Prostate gland (tissue), 2 donors: ENCODE data around the gene CMSS1. TPM values are rescaled to one million over a fixed set of nuclear protein-coding genes. Genes with fewer than 3 reads are reported as not detected.

Experiments used
- DNase-seq: peaks from one replicate; pipeline ENCODE4 v3.0.0-alpha.2; 2019; ENCODE audit warnings: low spot score
- H3K27ac ChIP-seq, 2 donors: fragments of 200-600 bp; sonication (generic); 2 replicates each; pipeline ENCODE4 v1.5.1; 2017 to 2019
- H3K27me3 ChIP-seq: fragments of 200-600 bp; sonication (generic); replicated peaks from 2 replicates; pipeline ENCODE4 v1.5.1; 2019; ENCODE audit not compliant: insufficient read depth
- H3K36me3 ChIP-seq, 2 donors: fragments of 200-600 bp; sonication (generic); 1 replicate in 1 of 2; 2 replicates in 1 of 2; pipeline versions ENCODE4 v1.5.1 to v1.8.1; 2017 to 2019
- H3K4me1 ChIP-seq: fragments of 200-600 bp; sonication (generic); replicated peaks from 2 replicates; pipeline ENCODE4 v1.5.1; 2019
- H3K4me3 ChIP-seq, 2 donors: fragments of 200-600 bp; sonication (generic); 2 replicates each; pipeline ENCODE4 v1.5.1; 2017 to 2019
- H3K9me3 ChIP-seq: fragments of 200-600 bp; sonication (generic); 2 replicates; pipeline ENCODE4 v1.5.1; 2017
- CTCF ChIP-seq, 4 experiments: fragments of 200-600 bp in 2 of 4; fragments of 450-650 bp in 2 of 4; sonication (generic) in 2 of 4; IDR thresholded peaks; 1 replicate in 3 of 4; 2 replicates in 1 of 4; pipeline ENCODE4 v1.5.1; 2016 to 2019; ENCODE audit warnings: antibody characterized with exemption in 4 of 4, mild to moderate bottlenecking in 2 of 4, moderate library complexity in 2 of 4
- POLR2A ChIP-seq: fragments of 450-650 bp; IDR thresholded peaks from one replicate; pipeline ENCODE4 v1.6.1; 2016; ENCODE audit warnings: antibody characterized with exemption, mild to moderate bottlenecking
- POLR2AphosphoS5 ChIP-seq: sonication (generic); formaldehyde crosslinking; IDR thresholded peaks from one replicate; pipeline ENCODE4 v1.6.1; 2017; ENCODE audit warnings: antibody characterized with exemption
- WGBS: methylation state at CpG from one replicate; pipeline ENCODE4 v1.1.5; 2018; 5-methylcytosine and 5-hydroxymethylcytosine counted together
- intact Hi-C: fragments of 100-400 bp; cut with DNase I; formaldehyde crosslinking; loops from one replicate; pipeline ENCODE4 v1.14.2; 2022
- total RNA-seq, 2 donors: library from RNA; depleted of rRNA; stranded (reverse); fragments of >200 nt; gene quantifications; one replicate each; pipeline ENCODE4 v1.1.0, GENCODE V29; 2016

CMSS1 gene
- total RNA-seq, 2 donors from 2014 or later: 10.2 to 13.6 TPM

GRCh38 chr3:100108464-100109079 lies 290.9 kb downstream of the CMSS1 start:
- H3K27ac ChIP-seq: no peak overlapping the region
- H3K27me3 ChIP-seq: no peaks in the 10 kb centered on the region
- intact Hi-C loops: no loop called here
- 76% methylated on average over 7 of the region's 7 CpGs for WGBS
- no peak overlapping the region for H3K4me3 ChIP-seq
- no peaks in the 10 kb centered on the region for H3K36me3 ChIP-seq
- no peaks in the 10 kb centered on the region for H3K9me3 ChIP-seq
- peaks cover 5% of the 10 kb centered on the region for H3K4me1 ChIP-seq
- no peak for DNase-seq
- TF ChIP-seq POLR2AphosphoS5 (no peak), POLR2A (no peak), CTCF (IDR thresholded peaks at IDR 0.05) (no peak)

GRCh38 chr3:100110162-100110561 lies 292.5 kb downstream of the CMSS1 start:
- TF ChIP-seq CTCF (IDR thresholded peaks at IDR 0.05): no peak
- no peak for TF ChIP-seq POLR2A
- no peak for TF ChIP-seq POLR2AphosphoS5
- no peaks in the 10 kb centered on the region for H3K4me1 ChIP-seq
- intact Hi-C loops: loop anchor here (5.0 kb wide), 1 partner anchor 42 kb away; no protein-coding TSS in a partner anchor
- H3K36me3 ChIP-seq: no peaks in the 10 kb centered on the region
- no peaks in the 10 kb centered on the region for H3K9me3 ChIP-seq
- DNase-seq: no peak
- no peak overlapping the region for H3K27ac ChIP-seq
- H3K27me3 ChIP-seq: no peaks in the 10 kb centered on the region
- 69% methylated on average over 1 of the region's 1 CpG for WGBS
- H3K4me3 ChIP-seq: no peak overlapping the region

GRCh38 chr3:100111728-100112127 lies 294.1 kb downstream of the CMSS1 start:
- DNase-seq: no peak
- Histone ChIP-seq H3K4me1 (no peaks in the 10 kb centered on the region), H3K9me3 (no peaks in the 10 kb centered on the region), H3K4me3 (no peak overlapping the region), H3K27ac (no peak overlapping the region), H3K27me3 (no peaks in the 10 kb centered on the region), H3K36me3 (no peaks in the 10 kb centered on the region)
- 54% methylated on average over 1 of the region's 1 CpG for WGBS
- TF ChIP-seq POLR2AphosphoS5: no peak
- intact Hi-C loops: loop anchor here (5.0 kb wide), 1 partner anchor 41 kb away; no protein-coding TSS in a partner anchor

GRCh38 chr3:100113723-100114412 lies 296.2 kb downstream of the CMSS1 start:
- no peak overlapping the region for H3K4me3 ChIP-seq
- 97% methylated on average over 7 of the region's 7 CpGs for WGBS
- TF ChIP-seq POLR2A: no peak
- no peak for TF ChIP-seq POLR2AphosphoS5
- TF ChIP-seq CTCF (IDR thresholded peaks at IDR 0.05): no peak
- no peaks in the 10 kb centered on the region for H3K9me3 ChIP-seq
- no peaks in the 10 kb centered on the region for H3K4me1 ChIP-seq
- H3K27me3 ChIP-seq: no peaks in the 10 kb centered on the region
- no peaks in the 10 kb centered on the region for H3K36me3 ChIP-seq
- no peak for DNase-seq
- intact Hi-C loops: loop anchor here (5.0 kb wide), 1 partner anchor 38 kb away; no protein-coding TSS in a partner anchor
- H3K27ac ChIP-seq: no peak overlapping the region

- WGBS: 68% methylated on average over 7 of the region's 7 CpGs
- no peaks in the 10 kb centered on the region for H3K36me3 ChIP-seq
- no peak within 1 kb of the TSS for H3K4me3 ChIP-seq
Observed at GRCh38 chr3:100114413-100115030, 296.9 kb downstream of the CMSS1 start, which contains the start of gene FILIP1L. TSS of gene FILIP1L (minus strand) at chr3:100114501.

More at GRCh38 chr3:100114413-100115030, 296.9 kb downstream of the CMSS1 start, which contains the start of gene FILIP1L:
- no peaks in the 10 kb centered on the region for H3K27me3 ChIP-seq
- no peak for DNase-seq
- H3K27ac ChIP-seq: no peak within 1 kb of the TSS
- TF ChIP-seq POLR2AphosphoS5 (no peak), CTCF (IDR thresholded peaks at IDR 0.05) (no peak), POLR2A (no peak)
- no peaks in the 10 kb centered on the region for H3K9me3 ChIP-seq
- no peaks in the 10 kb centered on the region for H3K4me1 ChIP-seq
- intact Hi-C loops: loop anchor here (5.0 kb wide), 1 partner anchor 38 kb away; no protein-coding TSS in a partner anchor
